ENCODE measurements around the gene SEC14L2. TPM values are rescaled to one million over a fixed set of nuclear protein-coding genes. Genes with fewer than 3 reads are reported as not detected.

Gene SEC14L2
- total and polyA plus RNA-seq, 12 donors, result 0.78 to 7.7 (median 4.2) TPM

- no peak overlapping the region for H3K4me3 ChIP-seq
- 91 to 98% (median 95%) methylated on average over 9 of the region's 9 CpGs for WGBS, 4 donors
- no peak overlapping the region for H3K27ac ChIP-seq
- DNase-seq, result no peak
- no peaks in the 10 kb centered on the region for H3K9me3 ChIP-seq (replicated peaks in 1 of 3)
- H3K36me3 ChIP-seq (replicated peaks in 1 of 2), result no peaks in the 10 kb centered on the region
- H3K4me1 ChIP-seq (replicated peaks in 1 of 2), result peaks cover 0 to 4% of the 10 kb centered on the region in 2 donors
- H3K27me3 ChIP-seq, result no peaks in the 10 kb centered on the region
- intact Hi-C loops (cut with DNase I), result no loop called here
- TF ChIP-seq CTCF (IDR thresholded peaks at IDR 0.05), result no peak
- no peak for TF ChIP-seq POLR2A (IDR thresholded peaks at IDR 0.05)
Observed at GRCh38 chr22:30371321-30371720, 25.5 kb upstream of the SEC14L2 start.

- WGBS, 4 donors, result 88 to 93% (median 91%) methylated on average over 9 to 13 of the region's 13 CpGs
- Histone ChIP-seq H3K27ac (no peak overlapping the region), H3K9me3 (replicated peaks in 1 of 3) (no peaks in the 10 kb centered on the region), H3K4me3 (no peak overlapping the region), H3K36me3 (replicated peaks in 1 of 2) (no peaks in the 10 kb centered on the region), H3K27me3 (no peaks in the 10 kb centered on the region), H3K4me1 (replicated peaks in 1 of 2) (peaks cover 0 to 4% of the 10 kb centered on the region in 2 donors)
- intact Hi-C loops (cut with DNase I), result no loop called here
- no peak for DNase-seq
- TF ChIP-seq CTCF (IDR thresholded peaks at IDR 0.05) (no peak), POLR2A (IDR thresholded peaks at IDR 0.05) (no peak)
Observed at GRCh38 chr22:30371981-30372380, 24.8 kb upstream of the SEC14L2 start.

- Histone ChIP-seq H3K4me1 (replicated peaks in 1 of 2) (peaks cover 0 to 4% of the 10 kb centered on the region in 2 donors), H3K9me3 (replicated peaks in 1 of 3) (no peaks in the 10 kb centered on the region), H3K27ac (no peak overlapping the region), H3K36me3 (replicated peaks in 1 of 2) (no peaks in the 10 kb centered on the region), H3K4me3 (no peak overlapping the region), H3K27me3 (no peaks in the 10 kb centered on the region)
- no peak for TF ChIP-seq POLR2A (IDR thresholded peaks at IDR 0.05)
- TF ChIP-seq CTCF (IDR thresholded peaks at IDR 0.05), result no peak
- WGBS, 4 donors, result 56 to 71% (median 58%) methylated on average over 6 to 8 of the region's 8 CpGs
- intact Hi-C loops (cut with DNase I), result no loop called here
- DNase-seq, result no peak
Observed at GRCh38 chr22:30372915-30373314, 23.9 kb upstream of the SEC14L2 start.

GRCh38 chr22:30373331-30374325, 23.2 kb upstream of the SEC14L2 start:
- H3K27me3 ChIP-seq, result no peaks in the 10 kb centered on the region
- no peak for DNase-seq
- no peak overlapping the region for H3K27ac ChIP-seq
- no peak overlapping the region for H3K4me3 ChIP-seq
- no peaks in the 10 kb centered on the region for H3K9me3 ChIP-seq (replicated peaks in 1 of 3)
- intact Hi-C loops (cut with DNase I), result no loop called here
- H3K4me1 ChIP-seq (replicated peaks in 1 of 2), result peaks cover 0 to 4% of the 10 kb centered on the region in 2 donors
- TF ChIP-seq POLR2A (IDR thresholded peaks at IDR 0.05), result no peak
- TF ChIP-seq CTCF (IDR thresholded peaks at IDR 0.05), result no peak
- H3K36me3 ChIP-seq (replicated peaks in 1 of 2), result no peaks in the 10 kb centered on the region
- WGBS, 4 donors, result 84 to 89% (median 88%) methylated on average over 21 to 33 of the region's 33 CpGs

All from adrenal gland (tissue), 12 donors.